Measurements from ENCODE around the gene ANAPC13. TPM values are rescaled to one million over a fixed set of nuclear protein-coding genes. Genes with fewer than 3 reads are reported as not detected.
A peak's percentile ranks its signal among the peaks of the same experiment; 100 is the strongest.

ANAPC13 gene
- total RNA-seq, 2 donors from 2014 or later = 52.2 to 66.2 TPM

DNA sequence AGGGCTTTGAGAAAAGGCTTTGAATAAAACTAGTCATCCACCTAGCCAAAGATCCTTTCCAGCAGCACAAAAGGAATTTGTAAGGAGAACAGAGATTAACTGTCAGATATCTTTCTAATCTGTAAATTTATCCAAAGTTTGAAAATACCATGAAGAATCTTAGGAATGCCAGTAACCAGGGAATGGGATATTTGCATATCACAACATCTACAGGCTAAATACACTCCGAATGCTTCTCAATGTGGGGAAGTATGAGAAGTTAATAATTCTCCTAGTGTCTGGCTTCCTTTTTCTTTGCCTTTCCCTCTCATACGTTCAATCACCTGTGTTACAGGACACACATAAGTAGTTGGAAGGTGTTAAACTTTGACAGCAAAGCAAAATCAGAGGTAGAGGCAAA lies 7.8 kb downstream of the ANAPC13 start:
- Histone ChIP-seq H3K4me1 (ENCODE audit: control insufficient read depth in 1 of 2, low read depth in 2 of 2) (peaks cover 14 to 17% of the 10 kb centered on the region in 2 donors), H3K36me3 (peaks cover 30% of the 10 kb centered on the region), H3K27me3 (replicated peaks; ENCODE audit: insufficient read depth) (no peaks in the 10 kb centered on the region), H3K27ac (no peak overlapping the region), H3K4me3 (no peak overlapping the region), H3K9me3 (no peaks in the 10 kb centered on the region)
- no peak for ATAC-seq (ENCODE audit: insufficient number of reproducible peaks, low FRiP score, low read depth)
- DNase-seq (ENCODE audit: low spot score) = no peak
- no peak for TF ChIP-seq CTCF (IDR thresholded peaks at IDR 0.05)

DNA sequence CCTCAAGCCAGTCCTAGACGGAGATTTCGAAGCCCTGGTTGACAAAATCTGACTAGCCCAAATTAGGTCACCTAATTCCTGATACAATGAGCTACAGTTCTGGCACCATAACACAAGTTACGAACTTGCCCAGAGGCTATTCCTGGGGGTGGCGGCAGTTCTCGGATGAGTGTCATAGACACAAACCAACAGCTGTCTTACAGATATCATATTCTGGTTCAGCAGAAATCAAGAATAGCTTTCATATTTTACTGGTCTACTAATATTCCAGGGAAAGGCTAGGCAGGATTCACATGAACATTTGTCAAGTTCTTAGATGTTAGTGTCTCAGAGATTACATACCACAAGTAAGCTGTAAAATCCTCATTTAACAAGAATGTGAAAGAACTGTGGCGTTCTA lies 8.8 kb downstream of the ANAPC13 start:
- Histone ChIP-seq H3K4me1 (ENCODE audit: control insufficient read depth in 1 of 2, low read depth in 2 of 2) (peaks cover 4 to 8% of the 10 kb centered on the region in 2 donors), H3K9me3 (no peaks in the 10 kb centered on the region), H3K4me3 (no peak overlapping the region), H3K36me3 (peaks cover 30% of the 10 kb centered on the region), H3K27me3 (replicated peaks; ENCODE audit: insufficient read depth) (no peaks in the 10 kb centered on the region), H3K27ac (no peak overlapping the region)
- no peak for DNase-seq (ENCODE audit: low spot score)
- TF ChIP-seq CTCF (IDR thresholded peaks at IDR 0.05) = no peak
- no peak for ATAC-seq (ENCODE audit: insufficient number of reproducible peaks, low FRiP score, low read depth)

- TF ChIP-seq CTCF (IDR thresholded peaks at IDR 0.05) = no peak
- ATAC-seq (ENCODE audit: insufficient number of reproducible peaks, low FRiP score, low read depth) (no peak), DNase-seq (ENCODE audit: low spot score) (no peak)
- H3K27me3 ChIP-seq (replicated peaks; ENCODE audit: insufficient read depth) = no peaks in the 10 kb centered on the region
- H3K27ac ChIP-seq = no peak overlapping the region
- no peaks in the 10 kb centered on the region for H3K9me3 ChIP-seq
- H3K4me1 ChIP-seq (ENCODE audit: control insufficient read depth in 1 of 2, low read depth in 2 of 2) = peaks cover under 1 to 3% of the 10 kb centered on the region in 2 donors
- no peak overlapping the region for H3K4me3 ChIP-seq
- H3K36me3 ChIP-seq = peaks cover 26% of the 10 kb centered on the region
Measured at GRCh38 chr3:134476306-134476705, 9.5 kb downstream of the ANAPC13 start.

DNA sequence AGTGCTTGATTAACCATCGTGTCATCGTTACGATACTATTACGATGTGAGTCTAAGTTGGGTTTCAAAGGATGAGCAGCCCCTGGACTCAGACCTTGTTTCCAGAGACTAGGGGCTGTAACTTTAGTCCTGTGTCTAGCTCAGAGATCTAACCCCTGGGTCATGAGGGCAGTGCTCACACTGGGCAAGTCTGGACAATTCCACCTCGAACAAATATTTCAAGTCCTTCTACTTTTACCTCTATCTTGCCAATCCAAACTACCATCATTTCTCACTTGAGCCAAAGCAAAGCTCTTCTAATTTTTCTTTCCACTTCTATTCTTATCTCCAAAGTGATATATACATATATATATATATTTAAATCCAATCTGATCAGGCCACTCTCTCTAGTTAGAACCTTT lies 10.8 kb downstream of the ANAPC13 start:
- DNase-seq (ENCODE audit: low spot score) (no peak), ATAC-seq (ENCODE audit: insufficient number of reproducible peaks, low FRiP score, low read depth) (no peak)
- Histone ChIP-seq H3K27me3 (replicated peaks; ENCODE audit: insufficient read depth) (no peaks in the 10 kb centered on the region), H3K4me3 (no peak overlapping the region), H3K36me3 (peaks cover 18% of the 10 kb centered on the region), H3K9me3 (no peaks in the 10 kb centered on the region), H3K27ac (no peak overlapping the region), H3K4me1 (ENCODE audit: control insufficient read depth in 1 of 2, low read depth in 2 of 2) (peaks cover 0 to 3% of the 10 kb centered on the region in 2 donors)
- no peak for TF ChIP-seq CTCF (IDR thresholded peaks at IDR 0.05)

- H3K36me3 ChIP-seq = peaks cover 18% of the 10 kb centered on the region
- H3K4me1 ChIP-seq (ENCODE audit: control insufficient read depth in 1 of 2, low read depth in 2 of 2) = peaks cover 0 to 3% of the 10 kb centered on the region in 2 donors
- no peak overlapping the region for H3K27ac ChIP-seq
- no peaks in the 10 kb centered on the region for H3K27me3 ChIP-seq (replicated peaks; ENCODE audit: insufficient read depth)
- peak; percentile 83 for TF ChIP-seq CTCF (IDR thresholded peaks at IDR 0.05)
- peak; percentile 49 for DNase-seq (ENCODE audit: low spot score)
- peak; percentile 77 for ATAC-seq (ENCODE audit: insufficient number of reproducible peaks, low FRiP score, low read depth)
- H3K9me3 ChIP-seq = no peaks in the 10 kb centered on the region
- H3K4me3 ChIP-seq = peak overlapping the region; percentile 39
Measured at GRCh38 chr3:134473868-134474546, 11.8 kb downstream of the ANAPC13 start.
